Measurements from ENCODE around the gene USP20. TPM values are rescaled to one million over a fixed set of nuclear protein-coding genes. Genes with fewer than 3 reads are reported as not detected.

The USP20 gene
- total RNA-seq, 2 experiments from 2014 or later = 14.4 to 24.1 TPM

- BruUV-seq (replicated peaks) = no TSS peak
- Histone ChIP-seq H3K4me3 (ENCODE audit: low read depth, low read length, poor library complexity, severe bottlenecking) (no peak overlapping the region), H3K9me2 (ENCODE audit: insufficient read depth, low read length) (no peaks in the 10 kb centered on the region), H3K4me1 (ENCODE audit: insufficient read depth, low read length, poor library complexity, severe bottlenecking) (no peaks in the 10 kb centered on the region), H3K79me2 (ENCODE audit: insufficient read depth, low read depth, low read length) (no peaks in the 10 kb centered on the region), H4K20me1 (ENCODE audit: insufficient read depth, low read length) (no peaks in the 10 kb centered on the region), H2AFZ (ENCODE audit: low read length) (no peak overlapping the region), H3K4me2 (ENCODE audit: low read length) (no peak overlapping the region), H3K36me3 (ENCODE audit: insufficient read depth, low read length) (peaks cover 20% of the 10 kb centered on the region), H3K9me3 (ENCODE audit: low read length) (no peaks in the 10 kb centered on the region), H3K27ac (ENCODE audit: low read depth, low read length, poor library complexity, severe bottlenecking) (no peak overlapping the region)
- ChIA-PET POLR2A (no interaction called here), CTCF (ENCODE audit: unreplicated experiment) (no interaction called here)
- TF ChIP-seq CTCF (conservative IDR thresholded peaks at IDR 0.05; ENCODE audit: low read length) (no peak), EZH2phosphoT487 (IDR thresholded peaks at IDR 0.05; ENCODE audit: borderline replicate concordance, low read depth, low read length) (no peak)
- intact Hi-C loops (cut with micrococcal nuclease; ENCODE audit: unreplicated experiment) = no loop called here
- DNase-seq (ENCODE audit: low spot score) = no peak
Observed at GRCh38 chr9:129852579-129852978, 17.3 kb downstream of the USP20 start.

- Histone ChIP-seq H3K9me3 (ENCODE audit: low read length) (no peaks in the 10 kb centered on the region), H3K27ac (ENCODE audit: low read depth, low read length, poor library complexity, severe bottlenecking) (no peak overlapping the region), H2AFZ (ENCODE audit: low read length) (no peak overlapping the region), H3K4me2 (ENCODE audit: low read length) (no peak overlapping the region), H3K4me1 (ENCODE audit: insufficient read depth, low read length, poor library complexity, severe bottlenecking) (no peaks in the 10 kb centered on the region), H3K4me3 (ENCODE audit: low read depth, low read length, poor library complexity, severe bottlenecking) (no peak overlapping the region), H4K20me1 (ENCODE audit: insufficient read depth, low read length) (no peaks in the 10 kb centered on the region), H3K79me2 (ENCODE audit: insufficient read depth, low read depth, low read length) (no peaks in the 10 kb centered on the region), H3K36me3 (ENCODE audit: insufficient read depth, low read length) (peaks cover 27% of the 10 kb centered on the region), H3K9me2 (ENCODE audit: insufficient read depth, low read length) (no peaks in the 10 kb centered on the region)
- no peak for DNase-seq (ENCODE audit: low spot score)
- TF ChIP-seq CTCF (conservative IDR thresholded peaks at IDR 0.05; ENCODE audit: low read length) (no peak), EZH2phosphoT487 (IDR thresholded peaks at IDR 0.05; ENCODE audit: borderline replicate concordance, low read depth, low read length) (no peak)
- POLR2A ChIA-PET = no interaction called here
- BruUV-seq (replicated peaks) = no TSS peak
- intact Hi-C loops (cut with micrococcal nuclease; ENCODE audit: unreplicated experiment) = no loop called here
- CTCF ChIA-PET (ENCODE audit: unreplicated experiment) = no interaction called here
Observed at GRCh38 chr9:129853614-129854013, 18.4 kb downstream of the USP20 start.

- no peak for TF ChIP-seq EZH2phosphoT487 (IDR thresholded peaks at IDR 0.05; ENCODE audit: borderline replicate concordance, low read depth, low read length)
- TF ChIP-seq CTCF (conservative IDR thresholded peaks at IDR 0.05; ENCODE audit: low read length) = no peak
- H3K4me1 ChIP-seq (ENCODE audit: insufficient read depth, low read length, poor library complexity, severe bottlenecking) = no peaks in the 10 kb centered on the region
- H3K4me3 ChIP-seq (ENCODE audit: low read depth, low read length, poor library complexity, severe bottlenecking) = no peak overlapping the region
- H3K9me3 ChIP-seq (ENCODE audit: low read length) = no peaks in the 10 kb centered on the region
- H3K9me2 ChIP-seq (ENCODE audit: insufficient read depth, low read length) = no peaks in the 10 kb centered on the region
- H3K4me2 ChIP-seq (ENCODE audit: low read length) = no peak overlapping the region
- H3K79me2 ChIP-seq (ENCODE audit: insufficient read depth, low read depth, low read length) = no peaks in the 10 kb centered on the region
- no TSS peak for BruUV-seq (replicated peaks)
- POLR2A ChIA-PET = no interaction called here
- no peak for DNase-seq (ENCODE audit: low spot score)
- no peak overlapping the region for H3K27ac ChIP-seq (ENCODE audit: low read depth, low read length, poor library complexity, severe bottlenecking)
- intact Hi-C loops (cut with micrococcal nuclease; ENCODE audit: unreplicated experiment) = no loop called here
- H3K36me3 ChIP-seq (ENCODE audit: insufficient read depth, low read length) = peaks cover 27% of the 10 kb centered on the region
- CTCF ChIA-PET (ENCODE audit: unreplicated experiment) = no interaction called here
- no peak overlapping the region for H2AFZ ChIP-seq (ENCODE audit: low read length)
- H4K20me1 ChIP-seq (ENCODE audit: insufficient read depth, low read length) = no peaks in the 10 kb centered on the region
Observed at GRCh38 chr9:129854588-129855110, 19.4 kb downstream of the USP20 start.

Data from OCI-LY7 (cell line).